Stomach (tissue), 4 donors: ENCODE data around the gene PPP1R3A.

ENCODE experiments used
- CTCF ChIP-seq, 7 experiments: fragments of 450-650 bp in 4 of 7; fragments of 200-600 bp in 3 of 7; sonication (generic) in 3 of 7; IDR thresholded peaks; one replicate each; pipeline ENCODE4 v1.5.1; 2016 to 2019; ENCODE audit warnings: antibody characterized with exemption in 7 of 7, control low read depth in 2 of 7, mild to moderate bottlenecking in 1 of 7
- POLR2A ChIP-seq, 4 donors: fragments of 450-650 bp; IDR thresholded peaks; one replicate each; pipeline ENCODE4 v1.6.1; 2016; ENCODE audit warnings: antibody characterized with exemption in 4 of 4, control low read depth in 2 of 4, mild to moderate bottlenecking in 1 of 4, moderate library complexity in 1 of 4
- POLR2AphosphoS5 ChIP-seq, 3 donors: sonication (generic); formaldehyde crosslinking; IDR thresholded peaks; one replicate each; pipeline ENCODE4 v1.6.1; 2016; ENCODE audit warnings: antibody characterized with exemption in 3 of 3

- no peak for TF ChIP-seq CTCF (IDR thresholded peaks at IDR 0.05)
- TF ChIP-seq POLR2A (IDR thresholded peaks at IDR 0.05) = no peak
- TF ChIP-seq POLR2AphosphoS5 (IDR thresholded peaks at IDR 0.05) = no peak
Observed at GRCh38 chr7:113831556-113831955, 87.3 kb downstream of the PPP1R3A start.
